Measurements from ENCODE around the gene CPT1A.
"Not testable (repeated sequence)": the region's sequence is repeated elsewhere in the genome, so short reads cannot be mapped to it uniquely, and the experiment has no call there.

The CPT1A gene

DNA sequence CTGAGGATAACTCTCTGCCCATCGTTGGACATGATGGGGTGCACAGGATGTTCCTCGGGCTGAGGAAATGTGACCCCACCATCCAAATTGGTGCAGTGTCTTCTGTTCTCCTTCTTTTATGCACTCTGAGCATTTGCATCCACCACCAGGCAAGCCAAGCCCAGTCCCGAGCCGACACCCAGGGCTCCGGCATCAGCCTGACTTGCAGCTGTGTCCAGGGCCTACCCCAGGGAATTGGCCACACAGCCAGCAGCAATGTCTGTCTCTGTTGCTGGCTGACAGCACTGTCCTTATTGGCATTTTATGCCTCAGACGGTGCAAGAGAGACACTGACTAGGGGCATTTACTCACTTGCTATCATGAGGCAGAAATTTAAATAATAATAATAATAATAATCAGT is 25.4 kb upstream of the CPT1A start:
- Histone ChIP-seq H3K27me3 (ENCODE audit: control insufficient read depth, insufficient read depth, low read length) (no peaks in the 10 kb centered on the region), H3K9me3 (ENCODE audit: control insufficient read depth, low read length) (no peaks in the 10 kb centered on the region), H3K4me3 (ENCODE audit: low read length) (no peak overlapping the region), H3K36me3 (ENCODE audit: control insufficient read depth, insufficient read depth, low read length) (no peaks in the 10 kb centered on the region), H3K9ac (ENCODE audit: low read length) (no peak overlapping the region), H3K4me1 (ENCODE audit: control insufficient read depth, insufficient read depth, low read length) (peaks cover 11% of the 10 kb centered on the region)

DNA sequence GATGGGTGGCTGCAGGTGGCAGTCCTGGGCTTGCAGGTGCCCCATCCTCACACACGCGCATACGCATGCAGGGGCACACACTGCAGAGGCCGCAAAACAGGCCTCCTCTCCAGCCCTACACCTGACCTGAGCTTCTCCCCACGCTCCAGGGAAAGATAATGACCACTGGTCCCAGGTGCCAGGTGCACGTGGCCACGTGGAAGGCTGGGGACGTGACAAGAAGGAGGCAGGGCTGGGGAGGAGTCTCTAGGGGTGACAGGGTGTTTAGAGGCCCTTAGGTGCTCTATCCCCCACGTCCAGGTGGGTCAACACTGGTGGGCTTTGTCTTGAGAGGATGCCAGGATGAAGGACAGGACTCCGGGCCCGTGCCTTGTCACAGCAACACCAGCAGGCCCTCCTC is 23.5 kb upstream of the CPT1A start:
- H3K36me3 ChIP-seq (ENCODE audit: control insufficient read depth, insufficient read depth, low read length) = no peaks in the 10 kb centered on the region
- H3K27me3 ChIP-seq (ENCODE audit: control insufficient read depth, insufficient read depth, low read length) = no peaks in the 10 kb centered on the region
- H3K9ac ChIP-seq (ENCODE audit: low read length) = no peak overlapping the region
- H3K4me3 ChIP-seq (ENCODE audit: low read length) = no peak overlapping the region
- H3K9me3 ChIP-seq (ENCODE audit: control insufficient read depth, low read length) = no peaks in the 10 kb centered on the region
- H3K4me1 ChIP-seq (ENCODE audit: control insufficient read depth, insufficient read depth, low read length) = no peaks in the 10 kb centered on the region

- Histone ChIP-seq H3K27me3 (ENCODE audit: control insufficient read depth, insufficient read depth, low read length) (no peaks in the 10 kb centered on the region), H3K9me3 (ENCODE audit: control insufficient read depth, low read length) (no peaks in the 10 kb centered on the region), H3K4me1 (ENCODE audit: control insufficient read depth, insufficient read depth, low read length) (no peaks in the 10 kb centered on the region), H3K9ac (ENCODE audit: low read length) (no peak overlapping the region), H3K4me3 (ENCODE audit: low read length) (no peak overlapping the region), H3K36me3 (ENCODE audit: control insufficient read depth, insufficient read depth, low read length) (no peaks in the 10 kb centered on the region)
These were observed 22.0 kb upstream of the CPT1A start for GRCh38 chr11:68863553-68864265.

- Histone ChIP-seq H3K27me3 (ENCODE audit: control insufficient read depth, insufficient read depth, low read length) (no peaks in the 10 kb centered on the region), H3K9me3 (ENCODE audit: control insufficient read depth, low read length) (no peaks in the 10 kb centered on the region), H3K36me3 (ENCODE audit: control insufficient read depth, insufficient read depth, low read length) (no peaks in the 10 kb centered on the region), H3K9ac (ENCODE audit: low read length) (no peak overlapping the region), H3K4me3 (ENCODE audit: low read length) (no peak overlapping the region), H3K4me1 (ENCODE audit: control insufficient read depth, insufficient read depth, low read length) (peaks cover 6% of the 10 kb centered on the region)
These were observed 20.7 kb upstream of the CPT1A start for GRCh38 chr11:68862421-68862820.

DNA sequence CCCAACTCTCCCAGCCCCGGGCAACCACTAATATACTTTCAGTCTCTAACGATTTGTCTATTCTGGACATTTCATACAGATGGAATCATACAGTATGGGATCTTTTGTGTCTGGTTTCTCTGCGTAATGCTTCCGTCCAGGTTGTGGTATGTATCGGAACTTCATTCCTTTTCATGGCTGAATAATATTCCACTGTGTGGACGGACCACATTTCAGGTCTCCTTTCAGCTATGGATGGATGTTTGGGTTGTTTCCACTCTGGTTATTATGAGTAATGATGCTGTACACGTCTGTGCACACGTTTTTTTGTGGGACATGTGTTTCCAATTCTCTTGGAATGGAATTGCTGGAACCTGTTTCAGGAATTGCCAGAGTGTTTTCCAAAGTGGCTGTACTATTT is 17.4 kb upstream of the CPT1A start:
- Histone ChIP-seq H3K36me3 (ENCODE audit: control insufficient read depth, insufficient read depth, low read length) (no peaks in the 10 kb centered on the region), H3K9ac (ENCODE audit: low read length) (no peak overlapping the region), H3K4me3 (ENCODE audit: low read length) (no peak overlapping the region), H3K27me3 (ENCODE audit: control insufficient read depth, insufficient read depth, low read length) (peaks cover 6% of the 10 kb centered on the region), H3K4me1 (ENCODE audit: control insufficient read depth, insufficient read depth, low read length) (peaks cover 13% of the 10 kb centered on the region), H3K9me3 (ENCODE audit: control insufficient read depth, low read length) (no peaks in the 10 kb centered on the region)

GRCh38 chr11:68857037-68857586 is 15.4 kb upstream of the CPT1A start:
- Histone ChIP-seq H3K4me3 (ENCODE audit: low read length) (no peak overlapping the region), H3K9me3 (ENCODE audit: control insufficient read depth, low read length) (no peaks in the 10 kb centered on the region), H3K9ac (ENCODE audit: low read length) (no peak overlapping the region), H3K36me3 (ENCODE audit: control insufficient read depth, insufficient read depth, low read length) (no peaks in the 10 kb centered on the region), H3K4me1 (ENCODE audit: control insufficient read depth, insufficient read depth, low read length) (peaks cover 13% of the 10 kb centered on the region), H3K27me3 (ENCODE audit: control insufficient read depth, insufficient read depth, low read length) (peaks cover 13% of the 10 kb centered on the region)

DNA sequence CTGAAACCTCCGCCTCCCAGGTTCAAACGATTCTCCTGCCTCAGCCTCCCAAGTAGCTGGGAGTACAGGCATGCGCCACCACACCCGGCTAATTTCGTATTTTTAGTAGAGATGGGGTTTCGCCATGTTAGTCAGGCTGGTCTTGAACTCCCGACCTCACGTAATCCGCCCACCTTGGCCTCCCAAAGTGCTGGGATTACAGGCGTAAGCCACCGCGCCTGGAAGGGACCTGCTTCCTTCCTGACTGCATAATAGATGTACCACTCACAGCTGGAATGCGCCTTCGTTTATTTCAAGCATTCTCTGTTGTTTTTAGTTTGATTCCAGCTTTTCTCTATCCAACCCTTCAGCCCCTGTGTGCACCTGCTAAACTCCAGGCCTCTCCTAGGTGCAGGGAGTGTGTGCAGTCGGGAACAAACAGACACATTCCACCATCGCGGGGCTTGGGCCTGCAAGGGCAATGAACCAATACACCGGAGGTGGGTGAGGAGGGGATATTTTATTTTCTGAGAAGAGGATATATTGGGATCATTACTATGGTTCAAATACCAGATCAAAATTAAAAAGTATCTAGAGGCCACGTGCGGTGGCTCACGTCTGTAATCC is 14.8 kb upstream of the CPT1A start:
- peaks cover 13% of the 10 kb centered on the region for H3K4me1 ChIP-seq (ENCODE audit: control insufficient read depth, insufficient read depth, low read length)
- H3K36me3 ChIP-seq (ENCODE audit: control insufficient read depth, insufficient read depth, low read length); H3K4me3 ChIP-seq (ENCODE audit: low read length); H3K9ac ChIP-seq (ENCODE audit: low read length); H3K9me3 ChIP-seq (ENCODE audit: control insufficient read depth, low read length): not testable (repeated sequence)
- H3K27me3 ChIP-seq (ENCODE audit: control insufficient read depth, insufficient read depth, low read length) = peaks cover 13% of the 10 kb centered on the region

GRCh38 chr11:68855205-68855981 is 13.7 kb upstream of the CPT1A start:
- H3K4me1 ChIP-seq (ENCODE audit: control insufficient read depth, insufficient read depth, low read length) = peaks cover 13% of the 10 kb centered on the region
- H3K27me3 ChIP-seq (ENCODE audit: control insufficient read depth, insufficient read depth, low read length) = peaks cover 13% of the 10 kb centered on the region
- no peaks in the 10 kb centered on the region for H3K36me3 ChIP-seq (ENCODE audit: control insufficient read depth, insufficient read depth, low read length)
- H3K4me3 ChIP-seq (ENCODE audit: low read length) = peak overlapping the region; percentile 19
- peak overlapping the region; percentile 53 for H3K9ac ChIP-seq (ENCODE audit: low read length)
- H3K9me3 ChIP-seq (ENCODE audit: control insufficient read depth, low read length) = no peaks in the 10 kb centered on the region

- Histone ChIP-seq H3K9ac (ENCODE audit: low read length) (no peak overlapping the region), H3K9me3 (ENCODE audit: control insufficient read depth, low read length) (no peaks in the 10 kb centered on the region), H3K36me3 (ENCODE audit: control insufficient read depth, insufficient read depth, low read length) (no peaks in the 10 kb centered on the region), H3K4me1 (ENCODE audit: control insufficient read depth, insufficient read depth, low read length) (peaks cover 13% of the 10 kb centered on the region), H3K27me3 (ENCODE audit: control insufficient read depth, insufficient read depth, low read length) (peaks cover 13% of the 10 kb centered on the region), H3K4me3 (ENCODE audit: low read length) (no peak overlapping the region)
These were observed 12.7 kb upstream of the CPT1A start for GRCh38 chr11:68854273-68854958.

DNA sequence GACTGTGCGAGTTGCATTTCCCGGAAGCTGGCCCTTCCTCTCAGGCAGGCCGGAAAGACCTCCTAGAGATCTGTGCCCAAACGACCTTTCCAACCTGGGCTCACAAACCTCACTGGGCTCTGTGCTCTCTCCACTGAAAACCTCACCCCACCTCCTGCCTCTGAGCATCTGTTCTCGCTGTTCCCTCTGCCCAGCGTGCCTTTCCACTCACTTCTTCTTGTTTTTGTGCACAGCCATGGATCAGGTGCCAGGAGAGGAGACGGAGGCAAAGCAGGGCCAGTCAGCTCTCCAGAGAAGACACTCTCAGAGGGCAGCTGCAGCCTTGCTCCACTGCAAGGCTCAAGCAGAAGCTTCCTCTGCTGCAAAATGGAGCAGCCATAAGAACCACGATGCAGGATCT is 10.9 kb upstream of the CPT1A start:
- H3K9me3 ChIP-seq (ENCODE audit: control insufficient read depth, low read length) = no peaks in the 10 kb centered on the region
- H3K36me3 ChIP-seq (ENCODE audit: control insufficient read depth, insufficient read depth, low read length) = no peaks in the 10 kb centered on the region
- H3K4me1 ChIP-seq (ENCODE audit: control insufficient read depth, insufficient read depth, low read length) = peaks cover 9% of the 10 kb centered on the region
- no peak overlapping the region for H3K9ac ChIP-seq (ENCODE audit: low read length)
- peaks cover 13% of the 10 kb centered on the region for H3K27me3 ChIP-seq (ENCODE audit: control insufficient read depth, insufficient read depth, low read length)
- H3K4me3 ChIP-seq (ENCODE audit: low read length) = no peak overlapping the region

DNA sequence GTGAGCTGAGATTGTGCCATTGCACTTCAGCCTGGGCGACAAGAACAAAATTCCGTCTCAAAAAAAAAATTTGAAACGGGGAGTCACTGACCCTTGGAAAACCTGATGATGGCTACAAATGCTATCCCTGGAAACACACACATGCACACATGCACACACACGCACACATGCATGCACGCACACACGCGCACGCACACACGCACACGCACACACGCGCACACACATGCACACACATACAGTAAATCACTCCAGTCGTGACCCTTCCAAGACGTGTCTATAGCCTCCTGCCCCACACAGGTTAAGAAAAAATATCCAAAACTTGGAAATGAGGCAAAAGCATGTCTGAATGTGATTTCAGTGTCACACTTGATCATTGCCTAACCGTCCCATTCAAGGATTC is 6.7 kb upstream of the CPT1A start:
- H3K27me3 ChIP-seq (ENCODE audit: control insufficient read depth, insufficient read depth, low read length) = peaks cover 1% of the 10 kb centered on the region
- H3K36me3 ChIP-seq (ENCODE audit: control insufficient read depth, insufficient read depth, low read length) = no peaks in the 10 kb centered on the region
- H3K4me1 ChIP-seq (ENCODE audit: control insufficient read depth, insufficient read depth, low read length) = peaks cover 10% of the 10 kb centered on the region
- no peak overlapping the region for H3K4me3 ChIP-seq (ENCODE audit: low read length)
- no peaks in the 10 kb centered on the region for H3K9me3 ChIP-seq (ENCODE audit: control insufficient read depth, low read length)
- H3K9ac ChIP-seq (ENCODE audit: low read length) = no peak overlapping the region
